HG03039 (cell line): Measurements from ENCODE around the gene ZMYM3.

Experiments used
- ATAC-seq: cut with Tn5 transposase; IDR thresholded peaks from one replicate; pipeline ENCODE4 v1.9.1; 2021; ENCODE audit warnings: mild to moderate bottlenecking, moderate library complexity; ENCODE audit not compliant: unreplicated experiment

Gene ZMYM3

GRCh38 chrX:71253253-71254091 lies 468 bp downstream of the ZMYM3 start:
- no peak for ATAC-seq

GRCh38 chrX:71252221-71252620 lies 1.7 kb downstream of the ZMYM3 start:
- ATAC-seq: no peak

GRCh38 chrX:71251466-71251973 lies 2.4 kb downstream of the ZMYM3 start:
- no peak for ATAC-seq

GRCh38 chrX:71250841-71251240 lies 3.1 kb downstream of the ZMYM3 start:
- no peak for ATAC-seq

- no peak for ATAC-seq
These were observed 8.8 kb downstream of the ZMYM3 start for GRCh38 chrX:71245159-71245558.

GRCh38 chrX:71244359-71245128 lies 9.4 kb downstream of the ZMYM3 start:
- ATAC-seq: no peak

- no peak for ATAC-seq
These were observed 12.6 kb downstream of the ZMYM3 start for GRCh38 chrX:71241301-71241700.

GRCh38 chrX:71239781-71240180 lies 14.2 kb downstream of the ZMYM3 start:
- ATAC-seq: no peak

GRCh38 chrX:71236836-71237235 lies 17.1 kb downstream of the ZMYM3 start:
- no peak for ATAC-seq

GRCh38 chrX:71235482-71235881 lies 18.5 kb downstream of the ZMYM3 start:
- no peak for ATAC-seq

- ATAC-seq: no peak
These were observed 25.8 kb downstream of the ZMYM3 start for GRCh38 chrX:71228063-71228642.

- no peak for ATAC-seq
These were observed 26.4 kb downstream of the ZMYM3 start for GRCh38 chrX:71227370-71228062.

- ATAC-seq: no peak
These were observed 28.3 kb downstream of the ZMYM3 start for GRCh38 chrX:71225676-71226075.

- ATAC-seq: no peak
These were observed 28.9 kb downstream of the ZMYM3 start for GRCh38 chrX:71225009-71225408.

- ATAC-seq: no peak
These were observed 29.7 kb downstream of the ZMYM3 start for GRCh38 chrX:71224098-71224708.

GRCh38 chrX:71222929-71223328 lies 31.0 kb downstream of the ZMYM3 start, which contains the start of gene GJB1:
TSS of gene GJB1 (plus strand) at chrX:71223224. CDS start at chrX:71223708, 484 bp downstream.
- ATAC-seq: no peak

GRCh38 chrX:71221145-71221544 lies 32.8 kb downstream of the ZMYM3 start:
- ATAC-seq: no peak

GRCh38 chrX:71217298-71217697 lies 36.6 kb downstream of the ZMYM3 start:
- ATAC-seq: no peak

GRCh38 chrX:71216485-71216884 lies 37.5 kb downstream of the ZMYM3 start:
- ATAC-seq: no peak

- no peak for ATAC-seq
These were observed 38.5 kb downstream of the ZMYM3 start for GRCh38 chrX:71215338-71215912.
